Activated naive CD8-positive, alpha-beta T cell treated with anti-CD3 and anti-CD28 coated beads, Interleukin-2, amount 50 U/mL, for 24 hours (primary cell): ENCODE results near the gene RPGRIP1.
"Not testable (repeated sequence)": the region's sequence is repeated elsewhere in the genome, so short reads cannot be mapped to it uniquely, and the experiment has no call there.

ENCODE experiments used
- ATAC-seq: fragments of 150-1000 bp; cut with Tn5 transposase; one replicate; pipeline ENCODE4 v1.10.0; 2021
- DNase-seq: peaks from one replicate; pipeline ENCODE4 v3.0.0; 2021
- H3K27ac Mint-ChIP-seq: one replicate; pipeline ENCODE4 v1.8.0; 2021; ENCODE audit warnings: mild to moderate bottlenecking, mixed read lengths
- H3K27me3 Mint-ChIP-seq: one replicate; pipeline ENCODE4 v1.8.0; 2021; ENCODE audit warnings: mixed read lengths
- H3K36me3 Mint-ChIP-seq: one replicate; pipeline ENCODE4 v1.8.0; 2021; ENCODE audit warnings: low read depth, mixed read lengths
- H3K4me1 Mint-ChIP-seq: one replicate; pipeline ENCODE4 v1.8.0; 2021; ENCODE audit warnings: mixed read lengths
- H3K4me3 Mint-ChIP-seq: one replicate; pipeline ENCODE4 v1.8.0; 2021; ENCODE audit warnings: mild to moderate bottlenecking, moderate library complexity, mixed read lengths
- H3K9me3 Mint-ChIP-seq: one replicate; pipeline ENCODE4 v1.8.0; 2021; ENCODE audit warnings: mixed read lengths

RPGRIP1 gene

GRCh38 chr14:21255385-21256101 lies 24.3 kb upstream of the RPGRIP1 start:
- DNase-seq: no peak
- Mint-ChIP-seq H3K27me3 (no peaks in the 10 kb centered on the region), H3K9me3 (no peaks in the 10 kb centered on the region), H3K4me1 (peaks cover 79% of the 10 kb centered on the region), H3K36me3 (peaks cover 81% of the 10 kb centered on the region), H3K27ac (peak overlapping the region; percentile 90), H3K4me3 (peak overlapping the region; percentile 45)
- no peak for ATAC-seq

DNA sequence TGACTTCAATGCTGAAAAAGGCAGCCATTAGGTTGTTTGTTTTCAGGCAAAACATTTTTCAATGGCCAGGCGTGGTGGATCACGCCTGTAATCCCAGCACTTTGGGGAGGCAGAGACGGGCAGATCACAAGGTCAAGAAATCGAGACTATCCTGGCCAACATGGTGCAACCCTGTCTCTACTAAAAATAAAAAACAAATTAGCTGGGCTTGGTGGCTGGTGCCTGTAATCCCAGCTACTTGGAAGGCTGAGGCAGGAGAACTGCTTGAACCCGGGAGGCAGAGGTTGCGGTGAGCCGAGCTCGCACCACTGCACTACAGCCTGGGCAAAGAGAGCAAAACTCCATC lies 23.8 kb upstream of the RPGRIP1 start:
- peak overlapping the region; percentile 45 for H3K4me3 Mint-ChIP-seq
- not testable (repeated sequence) for DNase-seq, H3K27me3 Mint-ChIP-seq, ATAC-seq, H3K9me3 Mint-ChIP-seq
- H3K4me1 Mint-ChIP-seq: peaks cover 80% of the 10 kb centered on the region
- H3K27ac Mint-ChIP-seq: peak overlapping the region; percentile 90
- H3K36me3 Mint-ChIP-seq: peaks cover 80% of the 10 kb centered on the region

- Mint-ChIP-seq H3K9me3 (no peaks in the 10 kb centered on the region), H3K4me1 (peaks cover 80% of the 10 kb centered on the region), H3K4me3 (peak overlapping the region; percentile 73), H3K36me3 (peaks cover 80% of the 10 kb centered on the region), H3K27ac (peak overlapping the region; percentile 90), H3K27me3 (no peaks in the 10 kb centered on the region)
- ATAC-seq: no peak
- DNase-seq: no peak
These were observed 23.1 kb upstream of the RPGRIP1 start for GRCh38 chr14:21256539-21257393.

- DNase-seq (no peak), ATAC-seq (no peak)
- H3K9me3 Mint-ChIP-seq: no peaks in the 10 kb centered on the region
- H3K4me3 Mint-ChIP-seq: peak overlapping the region; percentile 73
- H3K36me3 Mint-ChIP-seq: peaks cover 81% of the 10 kb centered on the region
- peak overlapping the region; percentile 90 for H3K27ac Mint-ChIP-seq
- H3K4me1 Mint-ChIP-seq: peaks cover 82% of the 10 kb centered on the region
- H3K27me3 Mint-ChIP-seq: no peaks in the 10 kb centered on the region
These were observed 22.4 kb upstream of the RPGRIP1 start for GRCh38 chr14:21257394-21257909.

GRCh38 chr14:21258005-21258888 lies 21.6 kb upstream of the RPGRIP1 start:
- peak overlapping the region; percentile 90 for H3K27ac Mint-ChIP-seq
- ATAC-seq: peak; percentile 11
- H3K36me3 Mint-ChIP-seq: peaks cover 83% of the 10 kb centered on the region
- H3K4me3 Mint-ChIP-seq: peak overlapping the region; percentile 73
- peaks cover 85% of the 10 kb centered on the region for H3K4me1 Mint-ChIP-seq
- no peaks in the 10 kb centered on the region for H3K9me3 Mint-ChIP-seq
- no peak for DNase-seq
- no peaks in the 10 kb centered on the region for H3K27me3 Mint-ChIP-seq

GRCh38 chr14:21258889-21259787 lies 20.7 kb upstream of the RPGRIP1 start:
- DNase-seq: no peak
- peaks cover 90% of the 10 kb centered on the region for H3K4me1 Mint-ChIP-seq
- peaks cover 85% of the 10 kb centered on the region for H3K36me3 Mint-ChIP-seq
- H3K27me3 Mint-ChIP-seq: no peaks in the 10 kb centered on the region
- H3K9me3 Mint-ChIP-seq: no peaks in the 10 kb centered on the region
- peak overlapping the region; percentile 70 for H3K4me3 Mint-ChIP-seq
- ATAC-seq: no peak
- H3K27ac Mint-ChIP-seq: peak overlapping the region; percentile 83

DNA sequence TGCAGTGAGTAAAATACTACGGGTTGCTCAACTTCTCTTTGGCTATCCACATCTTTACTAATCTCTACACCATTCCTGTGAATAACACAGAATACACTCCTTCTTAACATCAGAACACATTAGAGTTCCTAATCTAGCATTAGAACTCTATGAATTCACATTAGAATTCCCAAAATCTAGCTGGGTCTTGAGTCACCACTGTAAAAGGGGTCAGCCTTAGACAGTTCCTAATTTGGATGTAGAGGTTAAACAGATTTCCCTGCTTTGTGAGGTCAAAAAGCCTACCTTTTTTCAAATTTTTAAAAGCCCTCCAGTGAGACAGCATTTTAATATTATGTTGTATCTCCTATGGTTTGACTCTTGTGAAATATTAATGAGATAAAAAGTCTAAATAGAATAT lies 18.1 kb upstream of the RPGRIP1 start:
- Mint-ChIP-seq H3K36me3 (peaks cover 92% of the 10 kb centered on the region), H3K4me1 (peaks cover 90% of the 10 kb centered on the region), H3K27me3 (no peaks in the 10 kb centered on the region), H3K4me3 (peak overlapping the region; percentile 100), H3K9me3 (no peaks in the 10 kb centered on the region), H3K27ac (peak overlapping the region; percentile 100)
- ATAC-seq (no peak), DNase-seq (no peak)

GRCh38 chr14:21262410-21262809 lies 17.5 kb upstream of the RPGRIP1 start:
- DNase-seq (no peak), ATAC-seq (no peak)
- Mint-ChIP-seq H3K36me3 (peaks cover 91% of the 10 kb centered on the region), H3K9me3 (no peaks in the 10 kb centered on the region), H3K27ac (peak overlapping the region; percentile 100), H3K4me3 (peak overlapping the region; percentile 100), H3K4me1 (peaks cover 84% of the 10 kb centered on the region), H3K27me3 (no peaks in the 10 kb centered on the region)

- H3K36me3 Mint-ChIP-seq: peaks cover 92% of the 10 kb centered on the region
- peak; percentile 37 for ATAC-seq
- no peaks in the 10 kb centered on the region for H3K27me3 Mint-ChIP-seq
- peak overlapping the region; percentile 100 for H3K4me3 Mint-ChIP-seq
- peaks cover 78% of the 10 kb centered on the region for H3K4me1 Mint-ChIP-seq
- H3K27ac Mint-ChIP-seq: peak overlapping the region; percentile 100
- DNase-seq: no peak
- no peaks in the 10 kb centered on the region for H3K9me3 Mint-ChIP-seq
These were observed 16.4 kb upstream of the RPGRIP1 start for GRCh38 chr14:21263284-21264024.

DNA sequence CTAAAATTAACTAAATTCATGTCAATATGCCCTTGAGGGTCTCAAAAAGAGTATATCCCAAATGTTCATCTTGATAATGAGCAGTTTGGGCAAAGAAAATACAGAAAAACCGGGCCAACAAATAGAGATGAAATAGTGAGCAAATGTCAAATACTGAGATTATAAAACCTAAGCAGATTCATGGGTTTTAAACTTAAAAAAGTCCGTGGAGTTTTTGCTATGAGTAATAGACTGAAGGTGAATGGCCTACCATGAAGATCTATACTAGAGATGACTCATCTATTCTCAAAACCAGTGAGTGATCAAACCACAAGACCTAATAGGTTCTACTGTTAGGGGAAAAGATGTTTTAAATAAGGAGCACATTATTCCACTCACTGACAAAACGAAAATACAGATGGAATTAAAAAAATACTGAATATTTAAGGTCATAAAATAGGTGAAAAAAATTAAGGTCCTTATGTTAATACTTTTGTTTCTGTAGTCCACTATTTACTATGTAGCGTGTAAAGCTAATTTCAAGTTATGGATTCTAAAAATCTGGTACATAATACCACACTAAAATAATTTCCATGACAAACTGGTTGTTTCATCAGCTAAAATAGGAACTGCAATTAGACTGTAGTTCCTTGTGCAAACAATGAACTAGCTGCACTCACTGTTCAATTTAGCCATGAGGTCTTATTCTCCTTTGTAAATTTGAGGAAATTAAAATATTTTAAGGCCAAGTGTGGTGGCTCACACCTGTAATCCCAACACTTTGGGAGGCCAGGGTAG lies 15.7 kb upstream of the RPGRIP1 start:
- Mint-ChIP-seq H3K36me3 (peaks cover 91% of the 10 kb centered on the region), H3K4me3 (peak overlapping the region; percentile 100), H3K9me3 (no peaks in the 10 kb centered on the region), H3K27ac (peak overlapping the region; percentile 100), H3K27me3 (no peaks in the 10 kb centered on the region), H3K4me1 (peaks cover 72% of the 10 kb centered on the region)
- DNase-seq (no peak), ATAC-seq (peak; percentile 85)

DNA sequence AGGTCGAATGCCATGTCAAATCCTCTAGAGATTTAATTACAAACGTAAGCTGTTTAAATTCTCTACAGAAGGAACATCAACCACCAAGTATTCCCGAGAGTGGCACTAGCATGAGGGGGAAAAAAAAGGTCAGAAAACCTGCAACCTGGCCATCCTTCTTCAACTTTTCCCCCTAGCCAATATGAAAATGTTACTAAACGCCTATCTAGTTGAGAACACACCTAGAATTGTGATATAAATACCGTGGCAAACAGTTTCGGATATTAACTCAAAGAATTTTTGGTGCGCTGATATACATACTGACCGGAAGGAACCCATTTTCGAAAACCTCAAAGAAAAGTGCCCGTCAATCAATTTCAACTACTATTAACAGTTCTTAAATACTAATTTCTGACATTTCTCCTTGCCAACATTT lies 12.4 kb upstream of the RPGRIP1 start:
- Mint-ChIP-seq H3K27ac (peak overlapping the region; percentile 100), H3K27me3 (no peaks in the 10 kb centered on the region), H3K4me1 (peaks cover 59% of the 10 kb centered on the region), H3K9me3 (no peaks in the 10 kb centered on the region), H3K36me3 (peaks cover 70% of the 10 kb centered on the region), H3K4me3 (peak overlapping the region; percentile 100)
- ATAC-seq (no peak), DNase-seq (no peak)

GRCh38 chr14:21267886-21268616 lies 11.8 kb upstream of the RPGRIP1 start:
- peak overlapping the region; percentile 100 for H3K4me3 Mint-ChIP-seq
- H3K36me3 Mint-ChIP-seq: peaks cover 63% of the 10 kb centered on the region
- DNase-seq: no peak
- peak overlapping the region; percentile 100 for H3K27ac Mint-ChIP-seq
- no peak for ATAC-seq
- no peaks in the 10 kb centered on the region for H3K9me3 Mint-ChIP-seq
- peaks cover 53% of the 10 kb centered on the region for H3K4me1 Mint-ChIP-seq
- H3K27me3 Mint-ChIP-seq: no peaks in the 10 kb centered on the region
